HL-60 (cell line): ENCODE data around the gene TMEM95.

Experiments used
- CTCF ChIP-seq: IDR thresholded peaks from one replicate; pipeline ENCODE4 v1.5.1; 2011; ENCODE audit warnings: low read length, control low read depth, inconsistent platforms; ENCODE audit not compliant: insufficient read depth
- GABPA ChIP-seq: IDR thresholded peaks from 2 replicates; pipeline ENCODE4 v1.6.1; 2012; ENCODE audit warnings: low read depth
- POLR2AphosphoS5 ChIP-seq: IDR thresholded peaks from 2 replicates; pipeline ENCODE4 v1.6.1; 2012; ENCODE audit warnings: low read depth
- REST ChIP-seq: IDR thresholded peaks from 2 replicates; pipeline ENCODE4 v1.6.1; 2012; ENCODE audit warnings: low read depth; ENCODE audit not compliant: insufficient replicate concordance
- SPI1 ChIP-seq: IDR thresholded peaks from 2 replicates; pipeline ENCODE4 v1.6.1; 2012; ENCODE audit warnings: low read depth, mild to moderate bottlenecking, borderline replicate concordance

GRCh38 chr17:7327056-7327455, 27.9 kb upstream of the TMEM95 start:
- no peak for TF ChIP-seq SPI1
- no peak for TF ChIP-seq POLR2AphosphoS5
- TF ChIP-seq CTCF, result no peak
- no peak for TF ChIP-seq REST
- no peak for TF ChIP-seq GABPA
